Testis (tissue), 2 donors: Measurements from ENCODE around the gene PRKAG2.

Experiments
- POLR2A ChIP-seq: fragments of 450-650 bp; IDR thresholded peaks from one replicate; pipeline ENCODE4 v1.6.1; 2017; ENCODE audit warnings: antibody characterized with exemption, mild to moderate bottlenecking, moderate library complexity
- TF ChIP-seq, protein P1 (sequence below), 3 experiments: fragments of 450-650 bp in 2 of 3; fragments of 200-600 bp in 1 of 3; sonication (generic) in 1 of 3; IDR thresholded peaks; one replicate each; pipeline ENCODE4 v1.5.1; 2016 to 2019; ENCODE audit warnings: antibody characterized with exemption in 3 of 3, mild to moderate bottlenecking in 2 of 3, moderate library complexity in 1 of 3

DNA sequence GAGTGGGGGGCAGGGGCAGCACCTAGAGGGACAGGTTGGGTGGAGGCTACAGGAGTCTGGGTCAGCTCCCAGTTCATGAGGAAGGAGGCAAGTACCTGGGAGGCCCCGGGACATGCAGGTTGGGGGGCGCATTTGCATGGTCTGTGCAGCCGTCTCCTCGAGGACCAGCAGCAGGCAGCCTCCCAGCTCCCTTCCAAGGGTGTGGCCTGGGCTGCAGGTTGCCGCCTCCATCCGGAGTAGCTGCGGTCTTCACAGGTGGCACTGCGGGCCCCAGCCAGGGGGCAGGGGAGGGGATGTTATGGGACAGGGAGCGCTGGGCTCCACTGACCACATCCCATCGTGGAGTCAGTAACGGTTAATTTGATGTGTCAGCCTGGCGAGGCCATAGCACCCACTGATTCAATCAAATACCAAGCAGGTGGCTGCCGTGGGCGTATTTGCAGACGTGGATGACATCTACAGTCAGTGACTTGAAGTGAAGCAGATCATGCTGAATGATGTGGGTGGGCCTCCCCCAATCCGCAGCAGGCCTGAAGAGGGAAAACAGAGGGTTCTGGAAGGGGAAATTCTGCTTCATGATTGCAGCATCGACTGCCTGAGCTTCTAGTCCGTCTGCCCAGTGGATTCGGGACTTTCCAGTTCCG lies 81.6 kb downstream of the PRKAG2 start:
- TF ChIP-seq, protein P1, sequence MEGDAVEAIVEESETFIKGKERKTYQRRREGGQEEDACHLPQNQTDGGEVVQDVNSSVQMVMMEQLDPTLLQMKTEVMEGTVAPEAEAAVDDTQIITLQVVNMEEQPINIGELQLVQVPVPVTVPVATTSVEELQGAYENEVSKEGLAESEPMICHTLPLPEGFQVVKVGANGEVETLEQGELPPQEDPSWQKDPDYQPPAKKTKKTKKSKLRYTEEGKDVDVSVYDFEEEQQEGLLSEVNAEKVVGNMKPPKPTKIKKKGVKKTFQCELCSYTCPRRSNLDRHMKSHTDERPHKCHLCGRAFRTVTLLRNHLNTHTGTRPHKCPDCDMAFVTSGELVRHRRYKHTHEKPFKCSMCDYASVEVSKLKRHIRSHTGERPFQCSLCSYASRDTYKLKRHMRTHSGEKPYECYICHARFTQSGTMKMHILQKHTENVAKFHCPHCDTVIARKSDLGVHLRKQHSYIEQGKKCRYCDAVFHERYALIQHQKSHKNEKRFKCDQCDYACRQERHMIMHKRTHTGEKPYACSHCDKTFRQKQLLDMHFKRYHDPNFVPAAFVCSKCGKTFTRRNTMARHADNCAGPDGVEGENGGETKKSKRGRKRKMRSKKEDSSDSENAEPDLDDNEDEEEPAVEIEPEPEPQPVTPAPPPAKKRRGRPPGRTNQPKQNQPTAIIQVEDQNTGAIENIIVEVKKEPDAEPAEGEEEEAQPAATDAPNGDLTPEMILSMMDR (IDR thresholded peaks at IDR 0.05): no peak
- no peak for TF ChIP-seq POLR2A
